HCT116 (cell line): ENCODE results near the gene ZDHHC14. TPM values are rescaled to one million over a fixed set of nuclear protein-coding genes. Genes with fewer than 3 reads are reported as not detected.

Source experiments
- ATAC-seq: fragments of 200-7000 bp; cut with Tn5 transposase; 2 replicates; pipeline ENCODE4 v1.9.1; 2020; ENCODE audit warnings: mild to moderate bottlenecking, moderate library complexity
- BruUV-seq: library from RNA; stranded (reverse); fragments of 400-500 nt; replicated peaks from 2 replicates; lab custom pipeline; 2021; lab: Mats Ljungman, UMichigan
- CTCF ChIA-PET: fragments of 300-600 bp; sonication (Branson Sonifier 250); formaldehyde crosslinking; loops from one replicate; lab custom pipeline; 2021; ENCODE audit warnings: antibody characterized with exemption; lab: Charles Lee
- POLR2A ChIA-PET: fragments of 300-600, 350-600 bp; sonication (Branson Sonifier 250); formaldehyde crosslinking; loops from one replicate; lab custom pipeline; 2021; ENCODE audit warnings: antibody characterized with exemption; lab: Charles Lee
- RAD21 ChIA-PET, 2 experiments: fragments of 300-600 bp; sonication (Branson Sonifier 250); formaldehyde crosslinking; loops; one replicate each; lab custom pipeline; 2023; ENCODE audit warnings: low total read pairs in 2 of 2; ENCODE audit not compliant: uncharacterized antibody in 2 of 2, unreplicated experiment in 2 of 2, low non-redundant PET in 1 of 2; lab: Charles Lee
- DNase-seq: peaks from one replicate; pipeline ENCODE4 v3.0.0-alpha.2; 2010; ENCODE audit warnings: low read depth, low spot score
- H2AFZ ChIP-seq: fragments of 200-600 bp; shearing (Covaris generic), sonication (generic); 2 replicates; pipeline ENCODE4 v1.6.1; 2017; ENCODE audit warnings: low read depth, mixed run types, mixed read lengths, antibody characterized with exemption, low read length; ENCODE audit not compliant: poor library complexity, severe bottlenecking
- H3K27ac ChIP-seq: 2 replicates; pipeline ENCODE4 v1.5.1; 2012; ENCODE audit warnings: low read depth, low read length
- H3K27me3 ChIP-seq: fragments of 200-600 bp; sonication (generic); 2 replicates; pipeline ENCODE4 v1.6.1; 2016; ENCODE audit warnings: mixed run types, low read length, mixed read lengths; ENCODE audit not compliant: insufficient read depth
- H3K36me3 ChIP-seq, 2 experiments: fragments of 200-500 bp in 1 of 2; fragments of 200-600 bp in 1 of 2; sonication (Bioruptor generic) in 1 of 2; sonication (generic) in 1 of 2; 2 replicates each; pipeline versions ENCODE4 v1.5.1 to v1.6.1; 2014 to 2016; ENCODE audit warnings: low read length in 2 of 2, inconsistent platforms in 1 of 2, mixed read lengths in 1 of 2, mixed run types in 1 of 2; ENCODE audit not compliant: insufficient read depth in 2 of 2, control insufficient read depth in 1 of 2
- H3K4me1 ChIP-seq, 2 experiments: fragments of 200-600 bp in 1 of 2; sonication (generic) in 1 of 2; 2 replicates each; pipeline versions ENCODE4 v1.5.1 to v1.6.1; 2012 to 2017; ENCODE audit warnings: low read length in 2 of 2, inconsistent platforms in 1 of 2, mild to moderate bottlenecking in 1 of 2, mixed read lengths in 1 of 2, mixed run types in 1 of 2, moderate library complexity in 1 of 2; ENCODE audit not compliant: insufficient read depth in 2 of 2, control insufficient read depth in 1 of 2
- H3K4me2 ChIP-seq: fragments of 200-600 bp; sonication (generic); 2 replicates; pipeline ENCODE4 v1.6.1; 2017; ENCODE audit warnings: mixed run types, low read length, mixed read lengths
- H3K4me3 ChIP-seq, 2 experiments: fragments of 200-600 bp in 1 of 2; sonication (generic) in 1 of 2; replicated peaks in 1 of 2; 2 replicates each; pipeline ENCODE4 v1.5.1; 2011 to 2016; ENCODE audit warnings: low read length in 2 of 2, control low read depth in 1 of 2, low read depth in 1 of 2, mild to moderate bottlenecking in 1 of 2, mixed read lengths in 1 of 2, mixed run types in 1 of 2
- H3K79me2 ChIP-seq: fragments of 200-600 bp; sonication (generic); 2 replicates; pipeline ENCODE4 v1.6.1; 2017; ENCODE audit warnings: mild to moderate bottlenecking, mixed run types, low read length, moderate library complexity, mixed read lengths; ENCODE audit not compliant: insufficient read depth
- H3K9ac ChIP-seq: fragments of 200-600 bp; sonication (generic); 2 replicates; pipeline ENCODE4 v1.6.1; 2016; ENCODE audit warnings: low read length, mixed read lengths
- H3K9me2 ChIP-seq: fragments of 200-600 bp; sonication (generic), shearing (Covaris generic); 2 replicates; pipeline ENCODE4 v1.6.1; 2017; ENCODE audit warnings: mixed run types, mild to moderate bottlenecking, moderate library complexity; ENCODE audit not compliant: insufficient read depth
- H3K9me3 ChIP-seq, 2 experiments: fragments of 200-500 bp in 1 of 2; fragments of 200-600 bp in 1 of 2; sonication (Bioruptor generic) in 1 of 2; sonication (generic) in 1 of 2; 2 replicates each; pipeline ENCODE4 v1.6.1; 2014 to 2017; ENCODE audit warnings: low read length in 2 of 2, mixed read lengths in 2 of 2, inconsistent platforms in 1 of 2, low read depth in 1 of 2, mild to moderate bottlenecking in 1 of 2, mixed run types in 1 of 2, moderate library complexity in 1 of 2; ENCODE audit not compliant: control insufficient read depth in 1 of 2, insufficient read depth in 1 of 2
- H4K20me1 ChIP-seq: fragments of 200-600 bp; sonication (generic), shearing (Covaris generic); 2 replicates; pipeline ENCODE4 v1.6.1; 2017; ENCODE audit warnings: mixed run types, mild to moderate bottlenecking, moderate library complexity; ENCODE audit not compliant: insufficient read depth
- CEBPB ChIP-seq: IDR thresholded peaks from 2 replicates; pipeline ENCODE4 v1.6.1; 2012; ENCODE audit warnings: low read depth
- FOSL1 ChIP-seq: IDR thresholded peaks from 2 replicates; pipeline ENCODE4 v1.6.1; 2012; ENCODE audit warnings: low read depth
- POLR2A ChIP-seq: IDR thresholded peaks from 2 replicates; pipeline ENCODE4 v1.7.0; 2011; ENCODE audit warnings: borderline replicate concordance; ENCODE audit not compliant: insufficient read depth, insufficient read length; ENCODE audit errors: extremely low read depth
- RAD21 ChIP-seq: IDR thresholded peaks from 2 replicates; pipeline ENCODE4 v1.6.1; 2012; ENCODE audit warnings: low read depth, mild to moderate bottlenecking
- SP1 ChIP-seq: IDR thresholded peaks from 2 replicates; pipeline ENCODE4 v1.6.1; 2012; ENCODE audit warnings: low read depth
- SRF ChIP-seq: IDR thresholded peaks from 2 replicates; pipeline ENCODE4 v1.6.1; 2012; ENCODE audit warnings: low read depth
- YY1 ChIP-seq: IDR thresholded peaks from 2 replicates; pipeline ENCODE4 v1.6.1; 2011; ENCODE audit warnings: low read length, low read depth, moderate library complexity, mild to moderate bottlenecking; ENCODE audit not compliant: insufficient replicate concordance; ENCODE audit errors: extremely low read depth
- intact Hi-C: fragments of 100-400 bp; cut with micrococcal nuclease; formaldehyde crosslinking; loops from 2 replicates; pipeline ENCODE4 v1.10.0; 2022
- total RNA-seq: library from RNA; stranded (reverse); gene quantifications from one replicate; pipeline ENCODE4 v1.2.1, GENCODE V29; 2021; ENCODE audit not compliant: unreplicated experiment

ZDHHC14 gene
- total RNA-seq, 1 experiment from 2014 or later, result 5.3 TPM

GRCh38 chr6:157343732-157344131 lies 37.3 kb upstream of the ZDHHC14 start:
- H3K27ac ChIP-seq, result no peak overlapping the region
- intact Hi-C loops, result no loop called here
- H3K79me2 ChIP-seq, result no peaks in the 10 kb centered on the region
- H3K9me2 ChIP-seq, result no peaks in the 10 kb centered on the region
- H3K36me3 ChIP-seq, result no peaks in the 10 kb centered on the region
- ChIA-PET RAD21 (no interaction called here), CTCF (no interaction called here), POLR2A (interaction anchor here (1.0 kb wide), 1 partner anchor 20 kb away, joined by 3 read pairs; the partner anchor contains the start of gene TMEM242)
- H3K9ac ChIP-seq, result no peak overlapping the region
- no TSS peak for BruUV-seq
- TF ChIP-seq CEBPB, result no peak
- no peak overlapping the region for H3K4me2 ChIP-seq
- H3K4me3 ChIP-seq, result no peak overlapping the region
- H3K9me3 ChIP-seq, result no peaks in the 10 kb centered on the region
- H3K27me3 ChIP-seq, result 0 out of 2 replicates have a peak, but pooled peaks cover 5% of the 10 kb centered on the region
- no peaks in the 10 kb centered on the region for H4K20me1 ChIP-seq
- no peak for DNase-seq
- no peak for ATAC-seq
- H3K4me1 ChIP-seq, result no peaks in the 10 kb centered on the region; a peak in 1 of 4 replicates
- peak overlapping the region; percentile 32 for H2AFZ ChIP-seq

- no TSS peak for BruUV-seq
- H3K4me2 ChIP-seq, result no peak overlapping the region
- no peak for TF ChIP-seq YY1
- no peak for TF ChIP-seq FOSL1
- no peak for TF ChIP-seq CEBPB
- TF ChIP-seq SRF, result no peak
- TF ChIP-seq POLR2A, result no peak
- no peak for TF ChIP-seq SP1
- TF ChIP-seq RAD21, result no peak
- no peak overlapping the region for H3K27ac ChIP-seq
- CTCF ChIA-PET, result no interaction called here
- H3K9ac ChIP-seq, result no peak overlapping the region
- no peaks in the 10 kb centered on the region; a peak in 1 of 4 replicates for H3K4me1 ChIP-seq
- no peaks in the 10 kb centered on the region for H4K20me1 ChIP-seq
- ATAC-seq (no peak), DNase-seq (no peak)
- H3K4me3 ChIP-seq, result no peak overlapping the region
- H3K9me3 ChIP-seq, result no peaks in the 10 kb centered on the region
- no peaks in the 10 kb centered on the region for H3K36me3 ChIP-seq
- H3K9me2 ChIP-seq, result no peaks in the 10 kb centered on the region
- RAD21 ChIA-PET, result no interaction called here
- 0 out of 2 replicates have a peak, but pooled peaks cover 5% of the 10 kb centered on the region for H3K27me3 ChIP-seq
- no peaks in the 10 kb centered on the region for H3K79me2 ChIP-seq
- POLR2A ChIA-PET, result no interaction called here
- H2AFZ ChIP-seq, result no peak overlapping the region
- intact Hi-C loops, result no loop called here
Observed at GRCh38 chr6:157346373-157346772, 34.6 kb upstream of the ZDHHC14 start.
